Measurements from ENCODE around the gene MYOZ2.
"Not testable (repeated sequence)": the region's sequence is repeated elsewhere in the genome, so short reads cannot be mapped to it uniquely, and the experiment has no call there.

The MYOZ2 gene

GRCh38 chr4:119130365-119131065 is 5.1 kb upstream of the MYOZ2 start:
- DNase-seq = no peak

GRCh38 chr4:119131164-119131563 is 4.5 kb upstream of the MYOZ2 start:
- no peak for DNase-seq

GRCh38 chr4:119132306-119132705 is 3.3 kb upstream of the MYOZ2 start:
- DNase-seq = no peak

- no peak for DNase-seq
Observed at GRCh38 chr4:119136546-119136945, 914 bp downstream of the MYOZ2 start.

- DNase-seq = no peak
Observed at GRCh38 chr4:119138046-119138445, 2.4 kb downstream of the MYOZ2 start.

GRCh38 chr4:119139311-119139710 is 3.7 kb downstream of the MYOZ2 start:
- DNase-seq = no peak

- DNase-seq = no peak
Observed at GRCh38 chr4:119139822-119140252, 4.2 kb downstream of the MYOZ2 start.

- not testable (repeated sequence) for DNase-seq
Observed at GRCh38 chr4:119141283-119141682, 5.7 kb downstream of the MYOZ2 start.

- DNase-seq = no peak
Observed at GRCh38 chr4:119142833-119143232, 7.2 kb downstream of the MYOZ2 start.

GRCh38 chr4:119143341-119143740 is 7.7 kb downstream of the MYOZ2 start:
- not testable (repeated sequence) for DNase-seq

GRCh38 chr4:119149110-119149509 is 13.5 kb downstream of the MYOZ2 start:
- no peak for DNase-seq

- DNase-seq = no peak
Observed at GRCh38 chr4:119151161-119151560, 15.5 kb downstream of the MYOZ2 start.

- no peak for DNase-seq
Observed at GRCh38 chr4:119152741-119153140, 17.1 kb downstream of the MYOZ2 start.

GRCh38 chr4:119162174-119162573 is 26.5 kb downstream of the MYOZ2 start:
- DNase-seq = no peak

- DNase-seq = no peak
Observed at GRCh38 chr4:119165767-119166166, 30.1 kb downstream of the MYOZ2 start.

GRCh38 chr4:119170195-119170594 is 34.6 kb downstream of the MYOZ2 start:
- DNase-seq = no peak

GRCh38 chr4:119172223-119172622 is 36.6 kb downstream of the MYOZ2 start:
- DNase-seq = no peak

GRCh38 chr4:119173729-119174361 is 38.2 kb downstream of the MYOZ2 start:
- DNase-seq = not testable (repeated sequence)

- DNase-seq = no peak
Observed at GRCh38 chr4:119179011-119179410, 43.4 kb downstream of the MYOZ2 start.

- no peak for DNase-seq
Observed at GRCh38 chr4:119184128-119184527, 48.5 kb downstream of the MYOZ2 start.

- DNase-seq = no peak
Observed at GRCh38 chr4:119189638-119190037, 54.0 kb downstream of the MYOZ2 start.

- no peak for DNase-seq
Observed at GRCh38 chr4:119190354-119190753, 54.7 kb downstream of the MYOZ2 start.

- DNase-seq = no peak
Observed at GRCh38 chr4:119191505-119191904, 55.9 kb downstream of the MYOZ2 start.

GRCh38 chr4:119197772-119198212 is 62.2 kb downstream of the MYOZ2 start:
- no peak for DNase-seq

GRCh38 chr4:119204916-119205315 is 69.3 kb downstream of the MYOZ2 start:
- no peak for DNase-seq
